Liver (tissue), 3 donors: ENCODE data around the gene RAD9A.

Experiments used
- GABPA ChIP-seq, 2 donors: IDR thresholded peaks in 1 of 2; conservative IDR thresholded peaks in 1 of 2; 2 replicates each; pipeline ENCODE4 v1.6.1; 2016; ENCODE audit warnings: antibody characterized with exemption in 2 of 2, mild to moderate bottlenecking in 1 of 2, moderate library complexity in 1 of 2
- TAF1 ChIP-seq: conservative IDR thresholded peaks from 2 replicates; pipeline ENCODE4 v1.6.1; 2016; ENCODE audit warnings: antibody characterized with exemption, mild to moderate bottlenecking
- TF ChIP-seq, protein P1 (sequence below): fragments of 150-350 bp; IDR thresholded peaks from 2 replicates; pipeline ENCODE4 v1.5.1; 2017; ENCODE audit warnings: improper control_type of control experiment, low read depth, low read length; ENCODE audit not compliant: missing input control
- TF ChIP-seq, protein P2 (sequence below): IDR thresholded peaks from 2 replicates; pipeline ENCODE4 v1.6.1; 2016; ENCODE audit warnings: antibody characterized with exemption
- donor health status: healthy.
- donor health status: healthy.

DNA sequence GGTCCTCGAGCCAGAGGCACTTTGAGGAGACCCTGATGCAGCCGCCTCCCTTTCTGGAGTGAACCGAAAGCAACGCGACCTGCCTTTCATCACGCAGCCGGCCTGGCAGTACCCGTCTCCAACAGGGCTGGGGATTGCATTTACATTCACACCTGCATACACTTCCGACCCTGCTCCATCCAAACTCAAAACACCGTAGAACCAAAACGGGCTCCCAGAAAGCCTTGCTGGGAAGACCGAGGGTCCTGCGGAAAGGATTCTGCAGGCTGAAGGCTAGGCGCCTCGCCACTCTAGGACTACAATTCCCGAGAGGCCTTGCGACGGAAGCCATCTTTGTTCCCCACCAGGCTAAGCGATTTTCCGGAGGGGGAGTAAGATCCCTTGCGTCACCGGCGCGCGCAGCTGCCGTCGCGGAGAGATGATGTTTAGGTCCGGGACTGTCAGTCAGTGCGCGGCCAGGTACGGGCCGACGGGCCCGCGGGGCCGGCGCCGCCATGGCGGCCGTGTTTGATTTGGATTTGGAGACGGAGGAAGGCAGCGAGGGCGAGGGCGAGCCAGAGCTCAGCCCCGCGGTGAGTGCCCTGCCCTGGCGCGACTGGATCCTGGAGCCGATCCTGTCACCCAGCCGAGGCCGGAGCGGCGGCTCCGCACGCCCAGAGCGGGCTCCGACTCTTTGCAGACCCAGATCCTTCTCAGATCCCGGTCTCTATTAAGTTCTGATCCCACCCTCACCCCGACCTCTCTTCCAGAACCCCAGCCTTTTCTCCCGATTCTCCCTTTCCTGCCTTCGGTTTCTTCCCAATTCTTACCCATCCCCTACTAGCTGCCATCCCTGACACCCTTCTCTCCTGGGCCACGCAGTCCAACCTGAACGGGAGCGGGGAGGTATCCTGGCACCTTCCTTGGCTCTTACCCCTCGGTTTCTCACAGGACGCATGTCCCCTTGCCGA is 36.5 kb downstream of the RAD9A start, which contains the start of gene RPS6KB2:
- TF ChIP-seq, protein P1, sequence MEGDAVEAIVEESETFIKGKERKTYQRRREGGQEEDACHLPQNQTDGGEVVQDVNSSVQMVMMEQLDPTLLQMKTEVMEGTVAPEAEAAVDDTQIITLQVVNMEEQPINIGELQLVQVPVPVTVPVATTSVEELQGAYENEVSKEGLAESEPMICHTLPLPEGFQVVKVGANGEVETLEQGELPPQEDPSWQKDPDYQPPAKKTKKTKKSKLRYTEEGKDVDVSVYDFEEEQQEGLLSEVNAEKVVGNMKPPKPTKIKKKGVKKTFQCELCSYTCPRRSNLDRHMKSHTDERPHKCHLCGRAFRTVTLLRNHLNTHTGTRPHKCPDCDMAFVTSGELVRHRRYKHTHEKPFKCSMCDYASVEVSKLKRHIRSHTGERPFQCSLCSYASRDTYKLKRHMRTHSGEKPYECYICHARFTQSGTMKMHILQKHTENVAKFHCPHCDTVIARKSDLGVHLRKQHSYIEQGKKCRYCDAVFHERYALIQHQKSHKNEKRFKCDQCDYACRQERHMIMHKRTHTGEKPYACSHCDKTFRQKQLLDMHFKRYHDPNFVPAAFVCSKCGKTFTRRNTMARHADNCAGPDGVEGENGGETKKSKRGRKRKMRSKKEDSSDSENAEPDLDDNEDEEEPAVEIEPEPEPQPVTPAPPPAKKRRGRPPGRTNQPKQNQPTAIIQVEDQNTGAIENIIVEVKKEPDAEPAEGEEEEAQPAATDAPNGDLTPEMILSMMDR: no peak
- TF ChIP-seq, protein P2, sequence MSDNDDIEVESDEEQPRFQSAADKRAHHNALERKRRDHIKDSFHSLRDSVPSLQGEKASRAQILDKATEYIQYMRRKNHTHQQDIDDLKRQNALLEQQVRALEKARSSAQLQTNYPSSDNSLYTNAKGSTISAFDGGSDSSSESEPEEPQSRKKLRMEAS: no peak
- TF ChIP-seq GABPA (IDR thresholded peaks at IDR 0.05 in 1 of 2, conservative IDR thresholded peaks at IDR 0.05 in 1 of 2): peak in 1 of 2 donors; percentile 89
- no peak for TF ChIP-seq TAF1
